ENCODE results near the gene DUSP1.

- TF ChIP-seq FOXK2 (IDR thresholded peaks at IDR 0.05): no peak
- no peak for TF ChIP-seq LEF1 (IDR thresholded peaks at IDR 0.05; ENCODE audit: borderline replicate concordance)
- no peak for TF ChIP-seq FOXM1 (IDR thresholded peaks at IDR 0.05; ENCODE audit: borderline replicate concordance)
- TF ChIP-seq L3MBTL2 (conservative IDR thresholded peaks at IDR 0.05): no peak
Observed at GRCh38 chr5:172740428-172741205, 30.4 kb downstream of the DUSP1 start.

Measured in HEK293T (cell line).